ENCODE measurements around the gene EEF1A2. TPM values are rescaled to one million over a fixed set of nuclear protein-coding genes. Genes with fewer than 3 reads are reported as not detected.

EEF1A2 gene
- total RNA-seq, 6 experiments from 2014 or later, result 1.1 to 7.2 (median 1.7) TPM

DNA sequence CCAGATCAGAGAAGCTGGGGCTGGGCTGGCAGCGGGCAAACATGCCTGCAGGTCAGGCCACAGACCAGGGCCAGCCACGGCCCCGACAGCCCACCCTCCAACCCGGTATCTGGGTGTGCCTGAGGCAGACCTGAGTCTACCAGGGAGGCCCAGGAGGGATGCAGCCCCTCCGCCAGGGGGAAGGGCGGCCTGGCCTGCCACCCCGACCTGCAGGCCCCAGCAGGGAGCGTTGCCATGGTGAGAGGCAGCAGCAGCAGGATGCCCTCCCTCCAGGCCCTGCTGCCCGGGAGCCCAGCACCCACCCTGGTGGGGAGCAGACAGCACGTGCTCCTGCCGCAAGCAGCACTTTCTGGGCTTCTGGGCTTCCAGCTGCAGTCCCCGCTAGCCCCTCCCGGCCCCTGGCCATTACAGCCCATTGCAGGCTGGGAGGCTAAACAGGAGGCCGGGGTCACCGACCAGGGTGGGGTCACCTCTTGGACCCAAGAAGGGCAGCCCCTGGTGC, 3.8 kb upstream of the EEF1A2 start:
- no peak for TF ChIP-seq CTCF (IDR thresholded peaks at IDR 0.05)
- H3K27me3 Mint-ChIP-seq (ENCODE audit: insufficient read depth), result peaks cover 23% of the 10 kb centered on the region
- no peaks in the 10 kb centered on the region for H3K4me1 Mint-ChIP-seq (ENCODE audit: low read depth)
- no peak overlapping the region for H3K4me3 Mint-ChIP-seq
- no peak overlapping the region for H3K27ac Mint-ChIP-seq
- no peaks in the 10 kb centered on the region for H3K36me3 Mint-ChIP-seq (ENCODE audit: low read depth)
- no peak for DNase-seq
- peaks cover 14% of the 10 kb centered on the region; the same call in 1 of the 2 replicates for H3K9me3 Mint-ChIP-seq

- no peak overlapping the region for H3K4me3 Mint-ChIP-seq
- peaks cover 14% of the 10 kb centered on the region; the same call in 1 of the 2 replicates for H3K9me3 Mint-ChIP-seq
- no peak for TF ChIP-seq CTCF (IDR thresholded peaks at IDR 0.05)
- peak; percentile 12 for DNase-seq
- H3K27me3 Mint-ChIP-seq (ENCODE audit: insufficient read depth), result peaks cover 21% of the 10 kb centered on the region
- H3K4me1 Mint-ChIP-seq (ENCODE audit: low read depth), result no peaks in the 10 kb centered on the region
- no peak overlapping the region for H3K27ac Mint-ChIP-seq
- no peaks in the 10 kb centered on the region for H3K36me3 Mint-ChIP-seq (ENCODE audit: low read depth)
Observed at GRCh38 chr20:63501818-63502670, 3.2 kb upstream of the EEF1A2 start.

DNA sequence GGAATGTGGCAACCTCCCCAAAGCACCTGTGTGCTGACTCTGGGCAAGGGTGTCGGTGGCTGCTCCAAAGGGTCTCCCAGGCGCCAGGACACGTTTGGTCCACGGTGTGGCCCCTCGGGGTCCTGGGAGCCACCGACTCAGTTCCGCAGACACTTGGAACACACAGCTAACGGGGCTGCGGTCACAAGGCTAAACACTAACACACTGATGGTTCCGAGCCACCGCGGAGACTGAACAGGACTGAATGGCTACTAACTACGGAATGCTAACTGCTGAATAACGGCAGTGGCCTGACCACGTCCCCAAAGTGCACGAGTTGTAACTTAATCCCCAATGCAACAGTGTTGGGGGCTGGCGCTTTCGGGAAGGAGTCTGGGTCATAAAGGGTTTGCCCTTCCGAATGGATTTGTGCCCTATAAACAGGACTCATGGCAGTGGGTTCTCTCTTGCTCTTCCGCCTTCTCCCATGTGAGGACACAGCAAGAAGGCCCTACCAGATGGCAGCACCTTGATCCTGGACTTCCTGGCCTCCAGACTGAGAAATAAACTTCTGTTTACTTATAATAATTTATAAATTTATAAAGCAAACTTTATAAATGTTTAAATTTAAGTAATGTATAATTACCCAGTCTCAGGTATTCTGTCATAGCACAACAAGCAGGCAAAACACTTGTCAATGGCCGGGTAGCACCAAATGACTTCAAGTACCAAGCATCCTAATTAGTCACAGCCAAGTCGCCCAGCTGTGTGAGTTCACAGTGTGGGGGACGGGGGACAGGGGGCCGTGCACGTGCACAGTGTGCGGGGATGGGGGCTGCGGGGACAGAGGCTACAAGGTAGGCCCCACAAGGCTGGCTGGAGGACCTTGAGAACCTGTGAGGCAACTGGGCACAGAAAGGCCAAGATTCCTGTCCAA, 2.3 kb upstream of the EEF1A2 start:
- Mint-ChIP-seq H3K4me3 (no peak overlapping the region), H3K4me1 (ENCODE audit: low read depth) (no peaks in the 10 kb centered on the region), H3K27ac (no peak overlapping the region), H3K27me3 (ENCODE audit: insufficient read depth) (peaks cover 17% of the 10 kb centered on the region), H3K36me3 (ENCODE audit: low read depth) (no peaks in the 10 kb centered on the region), H3K9me3 (peaks cover 14% of the 10 kb centered on the region; the same call in 1 of the 2 replicates)
- DNase-seq, result no peak
- TF ChIP-seq CTCF (IDR thresholded peaks at IDR 0.05), result no peak

DNA sequence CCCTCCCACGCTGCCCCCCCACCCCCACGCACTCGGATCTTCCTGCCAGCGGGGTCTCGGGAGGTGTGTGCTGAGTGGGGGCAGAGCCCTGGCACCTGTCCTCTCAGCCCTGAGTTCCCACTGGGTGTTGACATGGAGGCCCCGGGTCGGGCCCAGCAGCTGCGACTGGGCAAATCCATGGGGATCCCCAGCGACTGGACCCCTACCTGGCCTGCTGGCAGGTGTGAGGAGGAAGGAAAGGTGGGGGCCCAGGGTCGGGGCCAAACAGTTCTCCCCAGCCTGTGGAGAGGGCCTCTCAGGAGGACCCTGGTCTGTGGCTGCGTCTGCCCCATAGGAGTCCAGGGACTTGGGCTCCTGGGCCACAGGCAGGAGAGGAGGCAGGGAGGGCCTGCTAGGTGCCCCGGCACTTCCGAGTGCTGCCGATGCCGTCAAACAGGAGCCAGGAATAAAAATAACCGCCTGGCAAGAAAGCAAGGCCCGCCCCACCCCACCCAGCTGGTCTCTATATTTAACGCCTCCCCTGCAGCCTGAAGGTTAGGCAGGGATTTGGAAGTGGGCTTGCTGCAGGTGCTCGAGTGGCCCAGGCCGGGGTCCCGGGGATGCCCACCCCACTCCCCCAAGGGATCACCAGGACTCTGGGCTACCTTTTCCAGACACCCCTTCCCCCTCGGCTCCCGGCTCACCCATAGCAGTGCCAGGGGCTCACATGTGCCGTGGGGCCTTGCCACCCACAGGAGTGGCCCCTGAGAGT, 1.4 kb upstream of the EEF1A2 start:
- Mint-ChIP-seq H3K4me3 (no peak overlapping the region), H3K27ac (no peak overlapping the region), H3K9me3 (peaks cover 14% of the 10 kb centered on the region; the same call in 1 of the 2 replicates), H3K27me3 (ENCODE audit: insufficient read depth) (peaks cover 17% of the 10 kb centered on the region), H3K36me3 (ENCODE audit: low read depth) (no peaks in the 10 kb centered on the region), H3K4me1 (ENCODE audit: low read depth) (no peaks in the 10 kb centered on the region)
- DNase-seq, result no peak
- no peak for TF ChIP-seq CTCF (IDR thresholded peaks at IDR 0.05)

Data from HFFc6 (cell line).